C4-2B (cell line): ENCODE results near the gene ZFYVE28.

Experiments used
- H3K27ac ChIP-seq: fragments of 450-650 bp; 2 replicates; pipeline ENCODE4 v1.5.1; 2017
- ZFX ChIP-seq: fragments of 450-650 bp; IDR thresholded peaks from 2 replicates; pipeline ENCODE4 v1.6.1; 2017
- TF ChIP-seq, protein P1 (sequence below): fragments of 450-650 bp; conservative IDR thresholded peaks from 2 replicates; pipeline ENCODE4 v1.5.1; 2017; ENCODE audit warnings: mild to moderate bottlenecking

Gene ZFYVE28

DNA sequence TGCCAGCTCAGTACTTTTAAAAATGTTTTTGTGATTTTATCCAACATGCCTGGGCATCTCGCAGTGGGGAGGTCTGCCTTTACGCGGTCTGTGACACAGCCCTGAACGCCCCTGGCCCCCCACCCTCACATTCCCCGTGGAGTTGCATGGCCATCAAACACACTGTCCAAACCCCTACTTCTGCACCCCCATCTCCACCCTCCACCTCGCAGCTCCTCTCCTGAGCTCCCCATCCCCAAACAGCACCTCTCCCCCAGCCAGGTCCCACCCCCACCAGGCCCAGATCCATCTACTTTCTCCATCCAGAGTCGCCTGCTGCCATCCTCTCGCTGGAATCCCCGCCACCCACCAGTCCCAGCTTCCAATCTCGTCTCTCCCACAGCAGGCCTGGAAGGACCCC lies 9.5 kb downstream of the ZFYVE28 start:
- TF ChIP-seq, protein P1, sequence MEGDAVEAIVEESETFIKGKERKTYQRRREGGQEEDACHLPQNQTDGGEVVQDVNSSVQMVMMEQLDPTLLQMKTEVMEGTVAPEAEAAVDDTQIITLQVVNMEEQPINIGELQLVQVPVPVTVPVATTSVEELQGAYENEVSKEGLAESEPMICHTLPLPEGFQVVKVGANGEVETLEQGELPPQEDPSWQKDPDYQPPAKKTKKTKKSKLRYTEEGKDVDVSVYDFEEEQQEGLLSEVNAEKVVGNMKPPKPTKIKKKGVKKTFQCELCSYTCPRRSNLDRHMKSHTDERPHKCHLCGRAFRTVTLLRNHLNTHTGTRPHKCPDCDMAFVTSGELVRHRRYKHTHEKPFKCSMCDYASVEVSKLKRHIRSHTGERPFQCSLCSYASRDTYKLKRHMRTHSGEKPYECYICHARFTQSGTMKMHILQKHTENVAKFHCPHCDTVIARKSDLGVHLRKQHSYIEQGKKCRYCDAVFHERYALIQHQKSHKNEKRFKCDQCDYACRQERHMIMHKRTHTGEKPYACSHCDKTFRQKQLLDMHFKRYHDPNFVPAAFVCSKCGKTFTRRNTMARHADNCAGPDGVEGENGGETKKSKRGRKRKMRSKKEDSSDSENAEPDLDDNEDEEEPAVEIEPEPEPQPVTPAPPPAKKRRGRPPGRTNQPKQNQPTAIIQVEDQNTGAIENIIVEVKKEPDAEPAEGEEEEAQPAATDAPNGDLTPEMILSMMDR, result no peak
- TF ChIP-seq ZFX, result no peak
- no peak overlapping the region for H3K27ac ChIP-seq

DNA sequence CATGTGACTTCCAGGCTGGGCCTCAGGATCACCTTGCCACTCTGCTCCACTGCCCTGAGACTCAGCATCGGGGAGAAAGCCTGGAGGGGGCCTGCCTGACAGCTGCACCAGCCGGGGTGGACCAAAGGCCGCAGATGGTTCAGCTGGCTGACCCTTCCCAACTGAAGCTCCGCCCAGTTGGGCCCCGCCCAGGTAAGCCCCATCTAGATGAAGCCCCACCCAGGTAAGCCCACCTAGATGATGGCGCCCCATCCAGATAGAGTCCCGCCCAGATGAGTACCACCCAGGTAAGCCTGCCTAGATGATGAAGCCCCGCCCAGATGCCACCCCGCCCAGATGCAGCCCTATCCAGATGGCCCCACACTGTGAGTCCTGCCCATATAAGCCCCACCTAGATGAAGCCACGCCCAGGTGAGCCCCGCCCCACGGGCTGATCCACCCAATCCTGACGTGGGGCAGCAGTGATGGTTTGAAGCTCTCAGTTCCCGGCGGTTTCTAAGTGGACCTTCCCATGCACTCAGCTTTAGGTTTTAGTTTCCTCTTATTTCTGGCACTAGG lies 10.0 kb downstream of the ZFYVE28 start:
- no peak overlapping the region for H3K27ac ChIP-seq
- TF ChIP-seq, protein P1, result no peak
- TF ChIP-seq ZFX, result no peak

DNA sequence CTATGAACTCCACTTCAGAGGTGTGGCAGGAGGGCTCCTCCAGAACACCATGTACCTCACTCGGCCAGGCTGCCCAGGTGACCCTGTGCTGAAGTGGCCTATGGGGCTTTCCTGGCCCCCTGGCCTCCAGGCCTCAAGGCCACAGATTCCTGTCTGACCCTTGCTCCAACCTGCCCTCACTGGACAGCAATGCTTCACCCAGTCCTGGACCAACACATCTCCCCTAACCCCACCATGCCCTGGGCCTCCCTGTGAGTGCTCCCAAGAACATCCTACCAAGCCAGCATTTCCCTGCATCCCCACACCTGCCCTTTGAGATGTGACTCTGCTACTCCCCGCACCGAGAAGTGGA lies 10.5 kb downstream of the ZFYVE28 start:
- H3K27ac ChIP-seq, result no peak overlapping the region
- no peak for TF ChIP-seq ZFX
- TF ChIP-seq, protein P1, result no peak

DNA sequence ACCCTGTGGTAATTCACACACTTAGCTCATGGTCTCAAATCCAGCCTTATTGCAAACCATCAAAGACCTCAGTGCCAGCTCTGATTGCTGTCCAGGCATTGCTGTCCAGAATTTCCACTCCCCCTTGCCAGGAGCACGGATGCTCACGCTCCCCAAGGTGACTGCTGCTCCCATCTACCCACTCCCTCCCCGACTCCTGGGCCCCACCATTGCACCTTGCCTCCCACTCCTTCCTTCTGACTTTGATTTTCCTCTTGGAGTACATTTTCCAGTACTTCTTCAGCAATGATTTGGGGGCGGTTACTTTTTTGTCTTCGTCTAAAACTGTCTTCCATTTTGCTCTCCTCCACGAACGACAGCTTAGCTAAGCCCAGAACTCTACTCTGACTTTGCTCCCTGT lies 11.5 kb downstream of the ZFYVE28 start:
- TF ChIP-seq, protein P1, result no peak
- TF ChIP-seq ZFX, result no peak
- no peak overlapping the region for H3K27ac ChIP-seq

DNA sequence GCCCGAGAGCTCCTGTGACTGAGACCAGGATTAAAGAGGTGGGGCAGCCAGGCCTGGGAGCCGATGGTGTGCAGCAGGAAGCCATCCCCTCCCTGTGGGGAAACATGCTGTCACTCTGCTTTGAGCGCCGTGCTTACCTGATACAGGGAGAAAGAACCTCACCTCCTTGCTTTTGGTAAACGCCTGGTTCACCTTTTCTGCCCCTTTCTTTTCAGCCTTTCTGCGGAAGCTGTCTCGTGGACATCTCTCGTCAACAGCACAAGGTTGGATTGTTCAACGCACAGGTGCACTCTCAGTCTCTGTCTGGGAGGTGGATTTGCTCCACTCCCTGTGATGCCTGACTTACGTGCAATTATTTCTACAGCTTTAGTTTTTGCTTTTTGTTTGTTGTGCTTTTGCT lies 12.0 kb downstream of the ZFYVE28 start:
- no peak overlapping the region for H3K27ac ChIP-seq
- TF ChIP-seq, protein P1, result no peak
- TF ChIP-seq ZFX, result no peak

DNA sequence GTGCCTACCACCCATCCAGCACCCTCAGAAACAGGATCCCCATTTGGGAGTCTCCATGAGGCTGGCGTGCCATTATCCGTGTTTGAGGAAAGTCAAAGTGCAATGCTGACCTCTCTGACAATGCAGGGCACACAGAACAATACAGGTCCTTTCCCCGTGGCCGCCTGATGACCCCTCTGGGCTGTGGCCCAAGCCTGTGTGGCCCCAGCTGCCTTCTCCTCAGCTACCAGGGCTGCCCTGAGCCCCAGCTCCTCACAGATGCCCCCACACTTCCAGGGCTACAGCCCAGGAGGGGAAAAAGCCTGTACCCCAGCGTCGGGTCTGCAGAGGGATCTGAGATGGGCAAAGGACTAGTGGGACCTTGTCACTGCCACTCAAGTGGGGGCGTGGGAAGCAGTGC lies 15.5 kb downstream of the ZFYVE28 start:
- TF ChIP-seq, protein P1, result no peak
- TF ChIP-seq ZFX, result no peak
- peak overlapping the region; percentile 30 for H3K27ac ChIP-seq

DNA sequence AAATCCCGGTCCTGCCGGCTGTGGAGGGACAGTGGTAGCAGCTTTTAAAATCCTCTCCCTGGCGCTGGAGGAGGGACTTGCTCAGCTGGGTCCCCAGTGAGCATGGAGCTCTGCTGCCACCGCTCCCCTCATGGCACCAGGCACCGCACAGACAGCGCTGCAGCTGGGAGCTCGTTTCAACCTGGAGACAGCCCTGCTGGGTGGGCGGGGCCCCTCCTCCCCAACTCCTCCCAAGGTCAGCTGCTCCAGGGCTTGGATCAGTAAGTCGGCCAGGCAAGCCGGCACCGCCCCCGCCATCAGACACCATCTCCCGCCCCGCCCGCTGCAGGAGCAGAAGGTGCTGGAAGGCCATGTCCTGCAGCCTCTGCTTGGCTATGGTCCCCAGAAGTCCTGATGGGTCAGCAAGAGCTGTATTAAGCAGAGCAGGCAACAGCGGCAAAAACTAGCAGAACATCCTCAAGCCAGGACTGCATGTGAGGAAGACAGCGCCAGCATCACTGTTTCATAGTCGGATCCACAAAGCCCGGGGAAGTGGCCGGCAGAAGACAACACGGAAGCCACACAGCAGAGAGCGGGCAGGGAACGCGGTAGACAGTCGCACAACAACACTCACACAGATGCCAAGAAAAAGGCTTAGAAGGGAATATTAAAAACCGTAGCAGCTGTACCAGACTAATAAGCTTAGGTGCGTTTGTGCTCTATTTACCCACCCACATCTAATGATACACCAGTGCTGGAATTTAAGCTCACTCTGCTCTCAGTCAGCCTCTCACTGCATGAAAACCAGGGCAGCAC lies 16.2 kb downstream of the ZFYVE28 start:
- peak overlapping the region; percentile 30 for H3K27ac ChIP-seq
- TF ChIP-seq, protein P1, result no peak
- TF ChIP-seq ZFX, result no peak
